DMS114 treated with DMSO at 0.1 percent for 48 hours (cell line): ENCODE measurements around the gene EEF1G.
"Not testable (repeated sequence)": the region's sequence is repeated elsewhere in the genome, so short reads cannot be mapped to it uniquely, and the experiment has no call there.

Experiments
- DNase-seq: peaks from one replicate; lab custom pipeline; 2025; ENCODE audit not compliant: unreplicated experiment; lab: John Stamatoyannopoulos, UW

The EEF1G gene

GRCh38 chr11:62556108-62556874 lies 17.4 kb downstream of the EEF1G start:
- DNase-seq = peak; percentile 87

GRCh38 chr11:62555464-62556107 lies 18.1 kb downstream of the EEF1G start:
- no peak for DNase-seq

- DNase-seq = no peak
Observed at GRCh38 chr11:62554387-62555167, 19.1 kb downstream of the EEF1G start.

- DNase-seq = no peak
Observed at GRCh38 chr11:62553839-62554361, 19.8 kb downstream of the EEF1G start.

GRCh38 chr11:62553080-62553838 lies 20.4 kb downstream of the EEF1G start:
- DNase-seq = peak; percentile 64

- no peak for DNase-seq
Observed at GRCh38 chr11:62552485-62553079, 21.1 kb downstream of the EEF1G start.

- DNase-seq = not testable (repeated sequence)
Observed at GRCh38 chr11:62550478-62550877, 23.2 kb downstream of the EEF1G start.

- no peak for DNase-seq
Observed at GRCh38 chr11:62548545-62549335, 25.0 kb downstream of the EEF1G start.

- DNase-seq = no peak
Observed at GRCh38 chr11:62547691-62548281, 25.9 kb downstream of the EEF1G start.

- DNase-seq = no peak
Observed at GRCh38 chr11:62546929-62547625, 26.6 kb downstream of the EEF1G start.

GRCh38 chr11:62546244-62546928 lies 27.3 kb downstream of the EEF1G start, which contains the start of gene AHNAK:
Gene AHNAK, minus strand, starts transcription at chr11:62546806. Its CDS starts 10,708 bp downstream, at chr11:62536098.
- peak; percentile 43 for DNase-seq

GRCh38 chr11:62545437-62546243 lies 28.1 kb downstream of the EEF1G start:
- DNase-seq = peak; percentile 72

- DNase-seq = no peak
Observed at GRCh38 chr11:62544581-62545436, 28.9 kb downstream of the EEF1G start.

- DNase-seq = no peak
Observed at GRCh38 chr11:62543680-62544444, 29.8 kb downstream of the EEF1G start.
